Stimulated activated CD8-positive, alpha-beta memory T cell treated with anti-CD3 and anti-CD28 coated beads, Interleukin-7, amount 100 ng/mL, for 1 hour (primary cell): ENCODE data around the gene ZBTB7A.

Experiments
- DNase-seq, 2 donors: peaks; one replicate each; pipeline ENCODE4 v3.0.0-alpha.2; 2020; ENCODE audit warnings: low read depth in 2 of 2

Gene ZBTB7A

DNA sequence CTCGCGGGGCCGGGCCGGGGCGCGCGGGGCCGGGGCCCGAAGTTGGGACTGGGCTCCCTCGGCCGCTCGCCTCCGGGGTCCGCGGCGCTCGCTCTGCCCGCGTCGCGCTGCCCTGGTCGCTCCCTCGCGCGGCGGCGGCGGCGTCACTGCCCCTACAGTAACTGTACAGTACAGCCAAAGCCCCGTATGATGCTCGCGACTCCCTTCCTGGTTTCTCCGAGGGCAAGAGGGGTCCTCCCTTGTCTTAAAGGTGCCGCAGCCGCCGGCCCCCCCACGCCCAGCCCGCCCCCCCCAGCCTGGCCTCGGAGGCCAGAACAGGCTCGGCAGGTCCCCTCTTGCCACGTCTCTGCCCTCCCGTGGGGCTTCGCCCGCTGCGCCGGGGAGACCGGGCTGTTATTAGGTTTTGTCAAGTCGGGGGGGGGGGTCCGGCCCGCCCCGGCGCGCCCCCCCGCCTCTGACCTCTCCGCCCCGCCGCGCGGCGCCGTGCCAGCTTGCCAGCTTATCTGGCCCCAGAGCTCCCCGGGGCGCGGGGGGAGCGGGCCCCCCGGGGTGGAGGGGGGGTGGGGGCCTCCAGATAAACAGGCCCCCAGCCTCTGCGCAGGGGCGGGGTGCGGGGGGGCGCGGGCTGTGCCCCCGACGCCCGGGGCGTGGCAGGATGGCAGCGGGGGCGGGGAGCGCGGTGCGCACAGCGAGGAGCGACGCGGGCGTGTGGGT lies at the start of gene ZBTB7A:
TSS of gene ZBTB7A (minus strand) at position 218 of the 714 bp plus-strand sequence. CDS start 11,667 bp downstream, outside the sequence.
- DNase-seq: peak; percentile 51 to 58

DNA sequence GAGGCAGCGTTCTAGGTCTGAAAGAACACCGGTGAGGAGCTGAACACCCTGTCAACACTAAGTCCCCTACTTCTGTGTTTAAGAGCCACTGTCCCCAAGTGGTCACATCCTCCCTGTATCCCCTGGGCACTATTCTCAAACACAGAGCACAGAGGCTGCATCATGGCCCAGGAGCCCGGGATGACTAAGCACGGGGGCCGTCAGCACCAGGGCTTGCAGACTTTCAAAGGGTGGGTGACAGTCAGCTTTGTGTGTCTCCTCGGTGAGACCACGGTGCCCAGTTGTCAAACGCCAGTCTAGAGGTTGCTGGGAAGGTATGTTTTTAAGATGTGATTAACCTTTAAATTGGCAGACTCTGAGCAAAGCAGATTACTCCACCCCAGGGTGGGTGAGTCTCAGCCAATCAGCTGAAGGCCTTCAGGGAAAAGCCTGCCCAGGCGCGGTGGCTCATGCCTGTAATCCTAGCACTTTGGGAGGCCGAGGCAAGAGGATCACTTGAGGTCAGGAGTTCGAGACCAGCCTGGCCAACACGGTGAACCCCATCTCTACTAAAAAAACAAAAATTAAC lies 49.2 kb upstream of the ZBTB7A start:
- no peak for DNase-seq

DNA sequence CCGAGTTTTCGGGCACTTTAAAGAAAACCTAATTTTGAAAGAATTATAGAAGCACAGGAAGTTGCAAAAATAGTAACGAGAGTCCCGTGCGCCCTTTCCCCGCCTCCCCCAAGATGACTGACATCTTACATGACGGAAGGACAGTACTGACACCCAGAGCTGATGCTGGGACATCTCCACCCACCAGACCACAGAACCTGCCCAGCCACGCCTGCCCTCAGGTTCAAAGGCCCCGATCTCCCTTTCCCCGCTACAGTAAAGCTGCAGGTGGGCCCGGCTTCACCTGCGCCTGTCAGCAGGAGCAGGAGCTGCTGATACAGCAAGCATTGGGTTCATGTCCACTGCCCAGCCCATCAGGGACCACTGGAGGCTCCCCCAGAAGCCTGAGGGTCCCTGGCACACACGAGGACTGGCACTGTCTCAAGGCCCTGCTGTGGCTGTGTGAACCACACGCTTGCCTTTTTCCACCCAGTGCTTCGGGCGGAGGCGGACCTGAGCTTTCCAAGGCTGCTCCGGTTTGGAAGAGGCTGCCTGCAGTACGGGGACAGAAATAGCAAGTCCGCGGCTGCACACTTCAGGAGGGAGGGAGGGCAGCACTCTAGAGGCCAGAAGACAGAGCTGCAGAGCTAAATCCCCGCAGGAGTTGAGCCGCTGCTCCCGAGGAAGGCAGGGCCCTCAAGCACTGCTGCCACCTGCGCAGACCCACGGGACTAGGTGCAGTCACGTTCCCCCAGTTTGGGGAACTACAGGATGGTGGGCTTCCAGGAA lies 48.5 kb upstream of the ZBTB7A start:
- DNase-seq: peak; percentile 19 to 35

GRCh38 chr19:4114181-4114580 lies 47.5 kb upstream of the ZBTB7A start:
- DNase-seq: no peak

- no peak for DNase-seq
Observed at GRCh38 chr19:4113398-4114088, 46.8 kb upstream of the ZBTB7A start.

- no peak for DNase-seq
Observed at GRCh38 chr19:4112367-4112766, 45.7 kb upstream of the ZBTB7A start.

DNA sequence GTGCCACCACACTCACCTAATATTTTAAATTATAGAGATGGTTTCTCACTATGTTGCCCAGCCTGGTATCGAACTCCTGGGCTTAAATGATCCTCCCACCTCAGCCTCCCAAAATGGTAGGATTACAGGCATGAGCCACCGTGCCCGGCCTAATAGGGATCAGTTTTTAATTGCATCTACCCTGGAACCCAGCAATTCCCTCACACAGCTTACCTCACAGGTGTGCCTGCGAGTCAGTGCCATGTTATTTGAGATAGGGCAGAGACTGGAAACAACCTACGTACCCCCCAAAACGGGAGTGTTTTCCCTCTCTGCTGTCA lies 42.9 kb upstream of the ZBTB7A start:
- no peak for DNase-seq

GRCh38 chr19:4108767-4109625 lies 42.3 kb upstream of the ZBTB7A start:
- peak; percentile 36 to 56 for DNase-seq

DNA sequence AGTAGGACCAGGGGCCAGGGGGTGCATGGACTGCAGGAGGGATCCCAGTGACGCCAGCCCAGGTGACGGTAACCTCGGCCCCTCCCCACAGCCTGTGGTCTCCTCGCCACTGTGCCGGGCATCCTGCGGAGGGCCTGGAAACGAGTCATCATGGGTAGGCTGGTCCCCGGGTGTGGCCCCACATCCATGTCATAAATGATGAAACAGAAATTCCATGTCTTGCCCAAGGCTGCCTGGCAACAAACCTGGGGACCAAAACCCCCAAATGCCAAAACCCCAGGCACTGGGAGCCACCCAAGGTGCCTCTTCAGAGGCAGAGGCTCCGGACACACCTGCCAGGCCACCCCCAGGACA lies 36.4 kb upstream of the ZBTB7A start:
- no peak for DNase-seq

GRCh38 chr19:4102339-4103079 lies 35.8 kb upstream of the ZBTB7A start:
- DNase-seq: no peak

DNA sequence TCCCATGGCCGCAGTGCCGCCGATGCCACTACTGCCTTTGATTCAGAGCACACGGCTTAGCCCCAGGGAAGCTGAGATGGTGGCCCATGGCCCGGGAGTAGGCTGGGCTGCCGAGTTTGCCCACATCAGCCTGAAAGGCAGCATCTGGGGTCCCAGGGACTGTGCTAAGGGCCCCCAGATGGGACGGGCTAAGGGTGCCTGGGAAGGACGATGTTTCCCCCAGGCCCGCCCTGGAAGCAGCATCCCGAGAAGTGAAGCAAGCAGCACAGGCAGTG lies 34.7 kb upstream of the ZBTB7A start:
- DNase-seq: no peak

DNA sequence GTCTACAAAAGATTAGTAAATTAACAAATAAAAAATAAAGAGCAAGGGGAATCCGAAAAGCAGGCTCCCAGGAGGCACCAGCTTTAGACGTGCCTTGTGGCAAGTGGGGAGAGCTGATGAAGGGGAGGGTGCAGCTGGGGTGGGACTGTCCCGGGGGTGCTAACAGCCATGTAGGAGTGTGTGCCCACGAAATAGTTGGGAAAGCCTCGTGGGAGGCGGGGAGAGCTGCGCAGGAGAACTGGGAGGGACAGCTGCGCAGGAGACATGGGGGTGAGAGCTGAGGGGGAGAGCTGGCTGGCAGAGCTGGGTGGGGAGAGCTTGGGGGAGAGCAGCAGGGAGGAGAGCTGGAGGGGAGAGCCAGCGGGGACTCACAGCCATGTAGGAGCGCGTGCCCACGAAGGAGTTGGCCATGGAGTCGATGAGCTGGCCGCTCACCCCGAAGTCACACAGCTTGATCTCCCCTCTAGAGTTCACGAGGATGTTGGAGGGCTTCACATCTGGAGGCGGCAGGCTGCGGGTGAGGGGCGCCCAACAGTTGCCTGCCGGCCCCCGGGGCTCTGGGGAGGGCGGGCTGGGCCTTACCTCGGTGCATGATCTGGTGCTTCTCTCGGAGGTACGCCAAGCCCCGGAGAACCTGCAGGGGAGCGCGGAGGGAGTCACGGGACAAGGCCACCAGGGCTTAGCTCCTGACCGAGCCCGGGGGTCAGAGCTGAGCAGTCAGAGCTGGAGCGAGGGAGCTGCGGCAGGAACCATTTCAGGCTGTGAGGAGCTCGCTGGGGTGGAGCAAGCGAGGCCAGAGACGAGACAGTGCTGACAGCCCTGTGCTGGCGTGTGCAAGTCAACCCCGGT lies 34.2 kb upstream of the ZBTB7A start:
- DNase-seq: no peak

DNA sequence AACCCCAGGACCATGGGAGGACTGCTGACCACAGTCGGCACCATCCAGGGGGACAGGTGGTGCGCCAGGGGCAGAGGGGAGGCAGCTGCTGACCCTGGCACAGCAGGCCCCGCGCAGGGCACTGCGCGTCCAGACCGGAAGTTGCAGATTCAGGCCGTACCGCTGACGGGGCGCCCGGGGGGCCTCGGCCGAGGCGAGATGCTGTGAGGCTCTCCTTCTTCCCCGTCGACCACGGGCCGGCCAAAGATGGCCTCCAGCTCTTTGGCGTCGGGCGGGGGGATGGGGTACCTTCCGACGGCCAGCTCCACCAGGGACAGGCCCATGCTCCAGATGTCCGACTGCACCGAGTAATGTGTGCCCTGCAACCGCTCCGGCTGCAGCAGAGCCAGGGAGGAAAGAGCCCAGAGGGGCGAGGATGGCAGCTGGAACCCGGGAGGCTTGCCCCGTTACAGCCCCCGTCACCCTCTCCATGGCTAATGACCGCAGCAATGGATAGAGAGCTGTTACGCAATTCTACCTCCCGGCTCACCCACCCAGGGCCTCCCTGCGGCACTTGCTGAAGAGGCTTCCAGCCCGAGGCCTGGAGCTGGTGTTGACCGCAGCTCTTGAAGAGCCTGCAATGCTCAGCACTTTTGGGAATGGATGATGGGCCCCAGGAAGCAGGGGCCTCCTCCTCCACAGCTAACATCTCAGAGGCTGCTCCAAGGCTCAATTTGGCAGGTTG lies 32.5 kb upstream of the ZBTB7A start:
- DNase-seq: no peak

GRCh38 chr19:4098493-4098892 lies 31.8 kb upstream of the ZBTB7A start:
- DNase-seq: no peak

DNA sequence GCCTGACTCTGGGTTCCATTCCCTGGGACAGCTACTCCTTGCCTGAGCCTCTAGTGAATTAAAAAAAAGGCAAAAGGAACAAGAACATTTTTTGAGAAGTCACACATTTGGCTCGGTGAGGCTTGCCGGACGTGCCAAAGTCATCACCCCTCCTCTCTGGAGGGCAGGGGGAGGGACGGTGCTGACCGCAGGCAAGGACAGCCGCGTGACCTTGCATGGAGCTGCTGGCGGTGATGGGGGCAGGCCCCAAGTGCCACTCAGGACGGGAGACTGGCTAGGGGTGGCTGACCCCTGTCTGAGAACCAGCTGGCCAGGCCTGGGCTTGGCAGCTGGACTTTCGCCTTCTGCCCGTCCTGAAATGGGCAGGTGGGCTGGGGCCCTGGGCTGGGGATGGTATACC lies 30.8 kb upstream of the ZBTB7A start:
- no peak for DNase-seq

DNA sequence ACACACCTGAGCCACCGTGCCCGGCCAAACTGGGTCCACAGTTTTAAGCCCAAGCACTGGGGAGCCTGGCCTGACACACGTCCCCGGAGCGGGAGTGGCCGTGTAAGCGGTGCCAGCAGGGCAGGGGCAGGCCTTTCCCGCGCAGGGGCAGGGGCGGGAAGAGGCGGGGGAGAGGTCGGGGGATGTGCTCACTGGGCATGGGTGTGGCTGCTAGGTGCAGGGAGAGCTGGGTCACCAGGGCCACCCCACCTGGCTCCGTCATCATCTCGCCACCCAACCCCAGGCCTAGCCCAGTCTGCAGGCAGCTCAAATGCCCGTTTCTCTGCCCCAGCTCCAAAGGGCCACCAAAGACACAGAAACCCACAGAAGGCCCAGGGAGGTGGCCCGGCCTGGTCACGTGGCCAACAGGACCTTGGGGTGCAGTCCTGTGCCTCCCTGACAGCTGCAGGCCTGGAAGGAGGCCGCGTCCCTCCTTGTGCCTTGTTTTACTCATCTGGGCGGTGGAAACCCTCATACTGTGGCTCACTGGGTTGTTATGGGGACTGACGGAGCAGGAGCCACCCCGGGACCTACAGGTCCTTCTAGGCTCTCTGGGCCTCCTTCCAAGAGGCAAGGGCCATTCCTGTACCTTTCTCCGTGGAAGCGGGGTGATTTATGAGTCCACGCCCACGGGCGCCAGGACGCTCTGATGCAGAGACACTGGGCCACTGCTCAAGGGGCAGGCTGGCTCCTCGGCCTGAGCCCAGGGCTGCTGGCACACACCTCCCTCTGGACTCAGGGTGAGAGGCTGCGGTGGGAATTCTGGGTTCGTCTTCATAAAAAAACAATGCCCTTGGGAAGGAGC lies 29.6 kb upstream of the ZBTB7A start:
- no peak for DNase-seq

DNA sequence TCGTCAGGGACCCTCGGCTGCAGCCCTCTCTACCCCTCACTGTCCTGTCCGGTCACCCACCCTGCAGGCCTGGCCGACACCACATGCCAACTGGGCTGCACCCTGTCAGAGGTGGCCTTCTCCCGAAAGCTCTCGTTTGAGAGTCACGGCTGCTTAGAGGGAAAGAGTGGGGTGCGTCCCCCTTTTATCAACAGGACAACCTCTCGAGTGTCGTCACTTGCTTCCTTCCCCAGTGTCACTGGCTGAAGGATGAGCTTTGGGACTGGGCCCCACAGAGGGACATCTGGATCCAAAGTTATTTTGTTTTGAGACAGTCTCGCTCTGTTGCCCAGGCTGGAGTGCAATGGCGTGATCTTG lies 28.8 kb upstream of the ZBTB7A start:
- no peak for DNase-seq

DNA sequence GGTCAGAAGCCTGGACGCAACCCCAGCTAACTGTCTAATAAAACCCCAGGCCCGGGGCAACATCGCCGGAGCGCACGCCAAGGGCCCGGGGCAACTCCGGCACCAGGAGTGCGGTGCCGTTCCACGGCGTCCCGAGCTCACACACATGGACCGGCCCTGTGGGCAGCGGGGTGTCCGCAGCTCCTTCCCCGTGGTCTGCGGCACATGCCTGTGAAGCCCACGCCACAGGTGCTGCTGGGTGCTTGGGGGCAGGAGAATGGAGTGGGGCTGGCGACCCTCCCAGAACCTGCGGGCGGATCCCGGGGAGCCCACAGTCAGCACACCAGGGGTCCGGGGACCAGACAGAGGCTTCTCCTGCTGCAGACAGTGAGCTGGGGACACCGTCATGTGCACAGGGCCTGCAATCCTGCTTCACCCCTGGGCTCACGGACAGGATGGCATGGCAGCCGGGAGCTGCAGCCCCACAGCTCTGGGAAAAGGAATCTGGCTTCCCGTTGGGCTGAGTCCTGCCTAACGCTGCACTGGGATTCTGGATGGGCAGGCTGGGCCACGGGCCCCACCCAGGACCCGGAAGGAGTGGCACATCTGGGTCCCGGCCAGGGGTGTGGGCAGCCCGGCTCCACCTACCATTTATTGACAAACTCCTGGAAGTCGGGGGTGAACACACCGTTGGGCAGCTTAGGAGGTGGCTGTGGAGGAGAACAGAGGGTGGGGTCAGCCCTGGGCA lies 28.2 kb upstream of the ZBTB7A start:
- no peak for DNase-seq
